Trophoblast cell (in vitro differentiated cells and primary cell): ENCODE measurements around the gene ZNF608.

Experiments
- DNase-seq, 2 donors: peaks; one replicate each; pipeline ENCODE4 v3.0.0-alpha.2; 2016
- H2AFZ ChIP-seq: 2 replicates; pipeline ENCODE4 v1.6.1; 2013; ENCODE audit warnings: low read length, moderate library complexity, mild to moderate bottlenecking; ENCODE audit not compliant: insufficient read depth, poor library complexity
- H2AK5ac ChIP-seq: 2 replicates; pipeline ENCODE4 v1.6.1; 2013; ENCODE audit warnings: mild to moderate bottlenecking, low read length
- H2BK120ac ChIP-seq: 2 replicates; pipeline ENCODE4 v1.6.1; 2013; ENCODE audit warnings: low read length, mild to moderate bottlenecking, moderate library complexity; ENCODE audit not compliant: insufficient read depth, poor library complexity
- H2BK12ac ChIP-seq: 2 replicates; pipeline ENCODE4 v1.6.1; 2013; ENCODE audit warnings: mild to moderate bottlenecking, low read length, moderate library complexity
- H2BK5ac ChIP-seq: 2 replicates; pipeline ENCODE4 v1.6.1; 2013; ENCODE audit warnings: low read length, low read depth, moderate library complexity, mild to moderate bottlenecking; ENCODE audit not compliant: poor library complexity
- H3K14ac ChIP-seq: 2 replicates; pipeline ENCODE4 v1.6.1; 2013; ENCODE audit warnings: mild to moderate bottlenecking, low read length
- H3K18ac ChIP-seq: 2 replicates; pipeline ENCODE4 v1.6.1; 2013; ENCODE audit warnings: mild to moderate bottlenecking, low read length
- H3K23ac ChIP-seq: 2 replicates; pipeline ENCODE4 v1.6.1; 2013; ENCODE audit warnings: low read length
- H3K27ac ChIP-seq: 2 replicates; pipeline ENCODE4 v1.5.1; 2013; ENCODE audit warnings: low read depth, mild to moderate bottlenecking, inconsistent platforms, low read length, moderate library complexity
- H3K27me3 ChIP-seq: 2 replicates; pipeline ENCODE4 v1.6.1; 2013; ENCODE audit warnings: inconsistent platforms, mild to moderate bottlenecking, low read length, moderate library complexity; ENCODE audit not compliant: insufficient read depth
- H3K36me3 ChIP-seq, 2 experiments: 1 replicate in 1 of 2; 2 replicates in 1 of 2; pipeline ENCODE4 v1.6.1; 2013; ENCODE audit warnings: low read length in 2 of 2, mild to moderate bottlenecking in 2 of 2, moderate library complexity in 1 of 2; ENCODE audit not compliant: insufficient read depth in 2 of 2, control insufficient read depth in 1 of 2
- H3K4ac ChIP-seq: 2 replicates; pipeline ENCODE4 v1.6.1; 2013; ENCODE audit warnings: low read depth, mild to moderate bottlenecking, low read length, moderate library complexity
- H3K4me1 ChIP-seq, 2 experiments: 1 replicate in 1 of 2; 2 replicates in 1 of 2; pipeline ENCODE4 v1.6.1; 2013; ENCODE audit warnings: low read length in 2 of 2, mild to moderate bottlenecking in 2 of 2, moderate library complexity in 1 of 2; ENCODE audit not compliant: insufficient read depth in 2 of 2, control insufficient read depth in 1 of 2
- H3K4me2 ChIP-seq: 2 replicates; pipeline ENCODE4 v1.6.1; 2013; ENCODE audit warnings: inconsistent platforms, mild to moderate bottlenecking, low read length, moderate library complexity
- H3K4me3 ChIP-seq: 2 replicates; pipeline ENCODE4 v1.5.1; 2013; ENCODE audit warnings: mild to moderate bottlenecking, low read depth, low read length, inconsistent platforms
- H3K79me1 ChIP-seq: one replicate; pipeline ENCODE4 v1.6.1; 2013; ENCODE audit warnings: low read length
- H3K79me2 ChIP-seq: 2 replicates; pipeline ENCODE4 v1.6.1; 2013; ENCODE audit warnings: low read length, mild to moderate bottlenecking; ENCODE audit not compliant: control insufficient read depth, insufficient read depth, poor library complexity
- H3K9ac ChIP-seq: 2 replicates; pipeline ENCODE4 v1.6.1; 2013; ENCODE audit warnings: mild to moderate bottlenecking, low read length
- H3K9me3 ChIP-seq: 2 replicates; pipeline ENCODE4 v1.6.1; 2013; ENCODE audit warnings: low read depth, mild to moderate bottlenecking, control low read depth, inconsistent platforms, low read length; ENCODE audit not compliant: insufficient read depth
- H4K12ac ChIP-seq: 2 replicates; pipeline ENCODE4 v1.6.1; 2013; ENCODE audit warnings: low read depth, mild to moderate bottlenecking, low read length, moderate library complexity
- H4K8ac ChIP-seq: 2 replicates; pipeline ENCODE4 v1.6.1; 2013; ENCODE audit warnings: low read depth, mild to moderate bottlenecking, low read length, moderate library complexity
- H4K91ac ChIP-seq: one replicate; pipeline ENCODE4 v1.6.1; 2013; ENCODE audit warnings: low read depth, mild to moderate bottlenecking, low read length, moderate library complexity
- WGBS: extraction: QIAGEN DNeasy Blood & Tissue Kit; methylation state at CpG from one replicate; pipeline ENCODE4 v1.1.7; 2013; ENCODE audit warnings: missing lambda C conversion rate; ENCODE audit not compliant: insufficient read length, insufficient coverage; ENCODE audit errors: extremely low coverage; 5-methylcytosine and 5-hydroxymethylcytosine counted together

The ZNF608 gene

GRCh38 chr5:124714910-124715309 is 31.5 kb downstream of the ZNF608 start:
- H4K91ac ChIP-seq: no peak overlapping the region
- no peak overlapping the region for H2BK120ac ChIP-seq
- H3K79me1 ChIP-seq: no peaks in the 10 kb centered on the region
- no peak overlapping the region for H3K4me2 ChIP-seq
- H3K27me3 ChIP-seq: peaks cover 2% of the 10 kb centered on the region
- H2BK5ac ChIP-seq: no peak overlapping the region
- H3K4me1 ChIP-seq: peaks cover 0 to 2% of the 10 kb centered on the region in 2 experiments
- no peaks in the 10 kb centered on the region for H3K79me2 ChIP-seq
- no peak overlapping the region for H3K18ac ChIP-seq
- H3K4ac ChIP-seq: no peak overlapping the region
- no peak overlapping the region for H3K14ac ChIP-seq
- no peak overlapping the region for H4K12ac ChIP-seq
- no peak overlapping the region for H2AFZ ChIP-seq
- no peak overlapping the region for H3K27ac ChIP-seq
- H3K23ac ChIP-seq: no peak overlapping the region
- no peak overlapping the region for H2BK12ac ChIP-seq
- H3K36me3 ChIP-seq: no peaks in the 10 kb centered on the region
- no peak overlapping the region for H3K9ac ChIP-seq
- no peak overlapping the region for H2AK5ac ChIP-seq
- H4K8ac ChIP-seq: no peak overlapping the region
- H3K9me3 ChIP-seq: no peaks in the 10 kb centered on the region
- no peak overlapping the region for H3K4me3 ChIP-seq
- no peak for DNase-seq

GRCh38 chr5:124713595-124713994 is 32.8 kb downstream of the ZNF608 start:
- no peak overlapping the region for H3K4me2 ChIP-seq
- H2AK5ac ChIP-seq: no peak overlapping the region
- H4K91ac ChIP-seq: no peak overlapping the region
- H3K9me3 ChIP-seq: no peaks in the 10 kb centered on the region
- H3K23ac ChIP-seq: no peak overlapping the region
- H4K8ac ChIP-seq: no peak overlapping the region
- no peak overlapping the region for H3K9ac ChIP-seq
- H2BK120ac ChIP-seq: no peak overlapping the region
- H3K79me1 ChIP-seq: no peaks in the 10 kb centered on the region
- H3K4ac ChIP-seq: no peak overlapping the region
- peaks cover 4% of the 10 kb centered on the region in 2 experiments for H3K4me1 ChIP-seq
- H2BK12ac ChIP-seq: no peak overlapping the region
- no peak overlapping the region for H2BK5ac ChIP-seq
- H3K36me3 ChIP-seq: no peaks in the 10 kb centered on the region
- no peak overlapping the region for H4K12ac ChIP-seq
- no peak overlapping the region for H3K27ac ChIP-seq
- H3K14ac ChIP-seq: no peak overlapping the region
- H2AFZ ChIP-seq: no peak overlapping the region
- WGBS: no CpG with 5 or more reads among the region's 2 CpGs
- no peak overlapping the region for H3K4me3 ChIP-seq
- DNase-seq: no peak
- H3K18ac ChIP-seq: no peak overlapping the region
- H3K79me2 ChIP-seq: no peaks in the 10 kb centered on the region
- peaks cover 2% of the 10 kb centered on the region for H3K27me3 ChIP-seq

- Histone ChIP-seq H2BK120ac (no peak overlapping the region), H3K18ac (no peak overlapping the region), H3K14ac (no peak overlapping the region), H4K12ac (no peak overlapping the region), H3K4me2 (no peak overlapping the region), H3K4me3 (no peak overlapping the region), H3K9ac (no peak overlapping the region), H3K4ac (no peak overlapping the region), H3K27me3 (peaks cover 2% of the 10 kb centered on the region), H3K23ac (no peak overlapping the region), H2AFZ (no peak overlapping the region), H2BK12ac (no peak overlapping the region), H3K9me3 (no peaks in the 10 kb centered on the region), H3K79me1 (no peaks in the 10 kb centered on the region), H4K91ac (peak overlapping the region; percentile 6), H2AK5ac (no peak overlapping the region), H3K79me2 (no peaks in the 10 kb centered on the region), H3K36me3 (no peaks in the 10 kb centered on the region), H3K27ac (no peak overlapping the region), H3K4me1 (peaks cover 4 to 5% of the 10 kb centered on the region in 2 experiments), H4K8ac (peak overlapping the region; percentile 38), H2BK5ac (no peak overlapping the region)
- no CpG with 5 or more reads among the region's 2 CpGs for WGBS
- DNase-seq: no peak
Measured at GRCh38 chr5:124712731-124713305, 33.6 kb downstream of the ZNF608 start.

GRCh38 chr5:124708086-124708485 is 38.4 kb downstream of the ZNF608 start:
- Histone ChIP-seq H3K4me1 (peaks cover 8 to 11% of the 10 kb centered on the region in 2 experiments), H3K23ac (no peak overlapping the region), H3K27ac (no peak overlapping the region), H2AFZ (no peak overlapping the region), H4K12ac (no peak overlapping the region), H2AK5ac (no peak overlapping the region), H2BK5ac (no peak overlapping the region), H4K91ac (no peak overlapping the region), H3K9me3 (no peaks in the 10 kb centered on the region), H3K36me3 (no peaks in the 10 kb centered on the region), H3K27me3 (no peaks in the 10 kb centered on the region), H3K18ac (no peak overlapping the region), H3K4me2 (no peak overlapping the region), H2BK120ac (no peak overlapping the region), H3K79me2 (no peaks in the 10 kb centered on the region), H4K8ac (no peak overlapping the region), H2BK12ac (no peak overlapping the region), H3K4ac (no peak overlapping the region), H3K4me3 (no peak overlapping the region), H3K14ac (no peak overlapping the region), H3K79me1 (no peaks in the 10 kb centered on the region), H3K9ac (no peak overlapping the region)
- no CpG with 5 or more reads among the region's 3 CpGs for WGBS
- DNase-seq: no peak
